Sigmoid colon (tissue), 7 donors: Measurements from ENCODE around the gene LRP1. TPM values are rescaled to one million over a fixed set of nuclear protein-coding genes. Genes with fewer than 3 reads are reported as not detected.

Experiments
- DNase-seq: peaks from one replicate; pipeline ENCODE4 v3.0.0-alpha.2; 2019
- H3K27ac ChIP-seq, 4 donors: fragments of 200-600 bp; sonication (generic); one replicate each; pipeline ENCODE4 v1.5.1; 2016 to 2019; ENCODE audit warnings: mild to moderate bottlenecking in 1 of 4
- H3K27me3 ChIP-seq, 3 donors: fragments of 200-600 bp; sonication (generic); one replicate each; pipeline ENCODE4 v1.5.1; 2019; ENCODE audit warnings: mild to moderate bottlenecking in 1 of 3
- H3K36me3 ChIP-seq, 4 donors: fragments of 200-600 bp; sonication (generic); one replicate each; pipeline ENCODE4 v1.5.1; 2016 to 2019
- H3K4me1 ChIP-seq, 4 donors: fragments of 200-600 bp; sonication (generic); one replicate each; pipeline ENCODE4 v1.5.1; 2017 to 2019
- H3K4me3 ChIP-seq, 4 donors: fragments of 200-600 bp; sonication (generic); one replicate each; pipeline ENCODE4 v1.5.1; 2017 to 2019; ENCODE audit warnings: mild to moderate bottlenecking in 2 of 4, moderate library complexity in 1 of 4
- H3K9me3 ChIP-seq, 4 donors: fragments of 200-600 bp in 3 of 4; sonication (generic) in 3 of 4; one replicate each; pipeline versions ENCODE4 v1.5.1 to v1.6.1; 2013 to 2019
- CTCF ChIP-seq, 4 experiments: fragments of 450-650 bp in 3 of 4; fragments of 200-600 bp in 1 of 4; IDR thresholded peaks; one replicate each; pipeline ENCODE4 v1.5.1; 2016 to 2019; ENCODE audit warnings: antibody characterized with exemption in 4 of 4, mild to moderate bottlenecking in 3 of 4, moderate library complexity in 2 of 4
- EP300 ChIP-seq, 4 donors: sonication (generic); formaldehyde crosslinking; IDR thresholded peaks; one replicate each; pipeline ENCODE4 v1.6.1; 2017; ENCODE audit warnings: antibody characterized with exemption in 4 of 4
- POLR2A ChIP-seq, 2 donors: fragments of 450-650 bp; IDR thresholded peaks; one replicate each; pipeline ENCODE4 v1.6.1; 2016; ENCODE audit warnings: antibody characterized with exemption in 2 of 2, mild to moderate bottlenecking in 2 of 2, moderate library complexity in 2 of 2
- POLR2AphosphoS5 ChIP-seq, 4 donors: sonication (generic); formaldehyde crosslinking; IDR thresholded peaks; one replicate each; pipeline ENCODE4 v1.6.1; 2017; ENCODE audit warnings: antibody characterized with exemption in 4 of 4
- WGBS, 2 donors: extraction: QIAGEN DNeasy Blood & Tissue Kit; methylation state at CpG; one replicate each; pipeline ENCODE4 v1.1.7; 2013; 5-methylcytosine and 5-hydroxymethylcytosine counted together
- intact Hi-C: fragments of 100-400 bp; cut with DNase I; formaldehyde crosslinking; loops from one replicate; pipeline ENCODE4 v1.15.1; 2023
- polyA plus RNA-seq, 3 donors: library from polyadenylated mRNA; stranded (reverse); fragments of 200-250 nt; gene quantifications; one replicate each; pipeline ENCODE4 v1.2.3, GENCODE V29; 2013
- total RNA-seq, 4 donors: library from RNA; depleted of rRNA; stranded (reverse); fragments of >200 nt; gene quantifications; one replicate each; pipeline ENCODE4 v1.1.0, GENCODE V29; 2016
- donor health status: healthy with polysubstance abuse.
- donor health status: Bipolar disorder and iron deficiency.
- donor health status: healthy.

Gene LRP1
- total and polyA plus RNA-seq, 7 donors: 11.4 to 262 (median 147) TPM

GRCh38 chr12:57229046-57229633 is 100.9 kb downstream of the LRP1 start:
- peaks cover 28 to 38% (median 34%) of the 10 kb centered on the region in 3 donors for H3K27me3 ChIP-seq
- TF ChIP-seq POLR2AphosphoS5 (IDR thresholded peaks at IDR 0.05) (no peak), CTCF (IDR thresholded peaks at IDR 0.05) (peak in 3 of 4 experiments; percentile 3 to 57 (median 24))
- DNase-seq: no peak
- peak overlapping the region in 2 of 4 donors; percentile 73 to 79 for H3K27ac ChIP-seq
- H3K4me1 ChIP-seq: peaks cover 0 to 37% (median 28%) of the 10 kb centered on the region in 4 donors
- peaks cover 4 to 30% (median 19%) of the 10 kb centered on the region in 4 donors for H3K36me3 ChIP-seq
- 7 to 14% methylated on average over 9 of the region's 9 CpGs for WGBS, 2 donors
- peak overlapping the region in 3 of 4 donors; percentile 49 to 71 (median 64) for H3K4me3 ChIP-seq
- intact Hi-C loops: no loop called here
- no peaks in the 10 kb centered on the region for H3K9me3 ChIP-seq

- Histone ChIP-seq H3K4me1 (peaks cover 0 to 37% (median 27%) of the 10 kb centered on the region in 4 donors), H3K36me3 (peaks cover 4 to 37% (median 20%) of the 10 kb centered on the region in 4 donors), H3K27ac (peak within 1 kb of the TSS; percentile 50 to 79 (median 69)), H3K27me3 (peaks cover 22 to 32% (median 28%) of the 10 kb centered on the region in 3 donors), H3K9me3 (no peaks in the 10 kb centered on the region), H3K4me3 (peak within 1 kb of the TSS; percentile 43 to 71 (median 56))
- peak; percentile 97 for DNase-seq
- intact Hi-C loops: no loop called here
- TF ChIP-seq POLR2A (IDR thresholded peaks at IDR 0.05) (no peak), CTCF (IDR thresholded peaks at IDR 0.05) (peak in 2 of 4 experiments; percentile 1 to 3), POLR2AphosphoS5 (IDR thresholded peaks at IDR 0.05) (peak in 2 of 4 donors; percentile 51 to 67), EP300 (IDR thresholded peaks at IDR 0.05) (no peak)
- WGBS, 2 donors: 0 to 1% methylated on average over 42 of the region's 42 CpGs
Observed at GRCh38 chr12:57229634-57230380, 101.5 kb downstream of the LRP1 start, which contains the start of gene SHMT2. Gene SHMT2, plus strand, starts transcription at chr12:57229711. Its CDS starts 68 bp downstream, at chr12:57229779.

- intact Hi-C loops: no loop called here
- Histone ChIP-seq H3K4me3 (peak overlapping the region; percentile 43 to 71 (median 56)), H3K27me3 (peaks cover 14 to 30% (median 23%) of the 10 kb centered on the region in 3 donors), H3K36me3 (peaks cover 4 to 39% (median 20%) of the 10 kb centered on the region in 4 donors), H3K4me1 (peaks cover 0 to 30% (median 20%) of the 10 kb centered on the region in 4 donors), H3K9me3 (no peaks in the 10 kb centered on the region), H3K27ac (peak overlapping the region in 1 of 4 donors; percentile 79)
- DNase-seq: no peak
- TF ChIP-seq CTCF (IDR thresholded peaks at IDR 0.05): no peak
- TF ChIP-seq POLR2A (IDR thresholded peaks at IDR 0.05): peak in 1 of 2 donors; percentile 4
- WGBS, 2 donors: 56 to 65% methylated on average over 10 of the region's 10 CpGs
Observed at GRCh38 chr12:57230381-57231155, 102.3 kb downstream of the LRP1 start.

GRCh38 chr12:57231276-57232021 is 103.2 kb downstream of the LRP1 start:
- DNase-seq: no peak
- H3K9me3 ChIP-seq: no peaks in the 10 kb centered on the region
- no peak overlapping the region for H3K27ac ChIP-seq
- H3K36me3 ChIP-seq: peaks cover 4 to 39% (median 20%) of the 10 kb centered on the region in 4 donors
- H3K4me1 ChIP-seq: peaks cover 0 to 27% (median 18%) of the 10 kb centered on the region in 4 donors
- WGBS, 2 donors: 94 to 95% methylated on average over 13 of the region's 13 CpGs
- TF ChIP-seq POLR2A (IDR thresholded peaks at IDR 0.05) (no peak), POLR2AphosphoS5 (IDR thresholded peaks at IDR 0.05) (no peak), EP300 (IDR thresholded peaks at IDR 0.05) (no peak), CTCF (IDR thresholded peaks at IDR 0.05) (no peak)
- no peak overlapping the region for H3K4me3 ChIP-seq
- intact Hi-C loops: no loop called here
- H3K27me3 ChIP-seq: peaks cover 10 to 30% (median 23%) of the 10 kb centered on the region in 3 donors
